Stimulated activated CD8-positive, alpha-beta memory T cell treated with anti-CD3 and anti-CD28 coated beads, Interleukin-15, amount 100 ng/mL, for 24 hours (primary cell): ENCODE results near the gene HPF1.
"Not testable (repeated sequence)": the region's sequence is repeated elsewhere in the genome, so short reads cannot be mapped to it uniquely, and the experiment has no call there.

Source experiments
- DNase-seq: peaks from one replicate; pipeline ENCODE4 v3.0.0-alpha.2; 2020; ENCODE audit warnings: low read depth

The HPF1 gene

GRCh38 chr4:169738604-169739003 lies 19.1 kb downstream of the HPF1 start:
- not testable (repeated sequence) for DNase-seq

GRCh38 chr4:169730564-169730963 lies 27.2 kb downstream of the HPF1 start:
- no peak for DNase-seq

GRCh38 chr4:169727616-169728015 lies 30.1 kb downstream of the HPF1 start:
- DNase-seq = no peak

GRCh38 chr4:169724260-169724659 lies 33.5 kb downstream of the HPF1 start:
- DNase-seq = no peak

- DNase-seq = no peak
Observed at GRCh38 chr4:169723207-169723965, 34.4 kb downstream of the HPF1 start.

GRCh38 chr4:169720529-169720928 lies 37.2 kb downstream of the HPF1 start:
- no peak for DNase-seq

- no peak for DNase-seq
Observed at GRCh38 chr4:169716677-169717076, 41.1 kb downstream of the HPF1 start.

GRCh38 chr4:169715826-169716225 lies 41.9 kb downstream of the HPF1 start:
- no peak for DNase-seq

GRCh38 chr4:169707958-169708643 lies 49.6 kb downstream of the HPF1 start:
- DNase-seq = no peak

- DNase-seq = no peak
Observed at GRCh38 chr4:169698331-169698730, 59.4 kb downstream of the HPF1 start.

- DNase-seq = no peak
Observed at GRCh38 chr4:169690787-169691186, 67.0 kb downstream of the HPF1 start.

- no peak for DNase-seq
Observed at GRCh38 chr4:169689681-169690080, 68.1 kb downstream of the HPF1 start.

GRCh38 chr4:169682372-169683047 lies 75.2 kb downstream of the HPF1 start:
- no peak for DNase-seq
